ENCODE measurements around the gene ZEB2.

ZEB2 gene

GRCh38 chr2:144430722-144431391 is 89.1 kb downstream of the ZEB2 start:
- TF ChIP-seq CTCF (conservative IDR thresholded peaks at IDR 0.05; ENCODE audit: low read length) = no peak
- no peak overlapping the region for H3K4me3 ChIP-seq (ENCODE audit: low read length)
- peak; percentile 83 for DNase-seq (ENCODE audit: low read depth)

GRCh38 chr2:144429396-144430112 is 90.4 kb downstream of the ZEB2 start:
- TF ChIP-seq CTCF (conservative IDR thresholded peaks at IDR 0.05; ENCODE audit: low read length) = no peak
- no peak for DNase-seq (ENCODE audit: low read depth)
- no peak overlapping the region for H3K4me3 ChIP-seq (ENCODE audit: low read length)

- no peak for TF ChIP-seq CTCF (conservative IDR thresholded peaks at IDR 0.05; ENCODE audit: low read length)
- no peak overlapping the region for H3K4me3 ChIP-seq (ENCODE audit: low read length)
- DNase-seq (ENCODE audit: low read depth) = peak; percentile 65
Observed at GRCh38 chr2:144426981-144427479, 92.9 kb downstream of the ZEB2 start.

- TF ChIP-seq CTCF (conservative IDR thresholded peaks at IDR 0.05; ENCODE audit: low read length) = no peak
- no peak overlapping the region for H3K4me3 ChIP-seq (ENCODE audit: low read length)
Observed at GRCh38 chr2:144426355-144426754, 93.6 kb downstream of the ZEB2 start.

GRCh38 chr2:144424559-144425240 is 95.2 kb downstream of the ZEB2 start:
- H3K4me3 ChIP-seq (ENCODE audit: low read length) = no peak overlapping the region
- DNase-seq (ENCODE audit: low read depth) = no peak
- TF ChIP-seq CTCF (conservative IDR thresholded peaks at IDR 0.05; ENCODE audit: low read length) = no peak

More at GRCh38 chr2:144426355-144426754, 93.6 kb downstream of the ZEB2 start:
- no peak for DNase-seq (ENCODE audit: low read depth)

GRCh38 chr2:144421606-144422510 is 98.1 kb downstream of the ZEB2 start:
- H3K4me3 ChIP-seq (ENCODE audit: low read length) = no peak overlapping the region
- no peak for TF ChIP-seq CTCF (conservative IDR thresholded peaks at IDR 0.05; ENCODE audit: low read length)
- no peak for DNase-seq (ENCODE audit: low read depth)

All from AG10803 (cell line).